Stimulated activated CD4-positive, alpha-beta T cell treated with anti-CD3 and anti-CD28 coated beads, Interleukin-4, amount 100 ng/mL, for 48 hours (primary cell): Measurements from ENCODE around the gene LMAN2.
"Not testable (repeated sequence)": the region's sequence is repeated elsewhere in the genome, so short reads cannot be mapped to it uniquely, and the experiment has no call there.

ENCODE experiments used
- DNase-seq, 2 donors: peaks; one replicate each; pipeline ENCODE4 v3.0.0-alpha.2; 2020; ENCODE audit warnings: low read depth in 2 of 2

LMAN2 gene

GRCh38 chr5:177306674-177307543 is 44.6 kb downstream of the LMAN2 start:
- DNase-seq = no peak

GRCh38 chr5:177306103-177306640 is 45.3 kb downstream of the LMAN2 start:
- not testable (repeated sequence) for DNase-seq

- no peak for DNase-seq
Observed at GRCh38 chr5:177304392-177305119, 46.9 kb downstream of the LMAN2 start.

- DNase-seq = no peak
Observed at GRCh38 chr5:177303925-177304391, 47.5 kb downstream of the LMAN2 start.

- peak; percentile 88 to 90 for DNase-seq
Observed at GRCh38 chr5:177303121-177303924, 48.1 kb downstream of the LMAN2 start, which contains the start of the genes PRELID1 and RAB24. Gene PRELID1, plus strand, starts transcription at chr5:177303799. Its CDS starts 187 bp downstream, at chr5:177303986. Gene RAB24, minus strand, starts transcription at chr5:177303719. Its CDS starts 431 bp downstream, at chr5:177303288.

GRCh38 chr5:177302354-177303110 is 48.9 kb downstream of the LMAN2 start:
- DNase-seq = no peak

- DNase-seq = no peak
Observed at GRCh38 chr5:177301503-177302165, 49.8 kb downstream of the LMAN2 start.

- DNase-seq = no peak
Observed at GRCh38 chr5:177300951-177301350, 50.5 kb downstream of the LMAN2 start.

- DNase-seq = no peak
Observed at GRCh38 chr5:177300236-177300880, 51.1 kb downstream of the LMAN2 start.

GRCh38 chr5:177299697-177300096 is 51.8 kb downstream of the LMAN2 start:
- no peak for DNase-seq

- no peak for DNase-seq
Observed at GRCh38 chr5:177297922-177298321, 53.5 kb downstream of the LMAN2 start.

GRCh38 chr5:177296581-177296980 is 54.9 kb downstream of the LMAN2 start:
- DNase-seq = no peak

- no peak for DNase-seq
Observed at GRCh38 chr5:177295924-177296323, 55.5 kb downstream of the LMAN2 start.

GRCh38 chr5:177294632-177295031 is 56.8 kb downstream of the LMAN2 start:
- no peak for DNase-seq

- DNase-seq = no peak
Observed at GRCh38 chr5:177293819-177294581, 57.5 kb downstream of the LMAN2 start.

GRCh38 chr5:177291735-177292134 is 59.7 kb downstream of the LMAN2 start:
- DNase-seq = no peak

- no peak for DNase-seq
Observed at GRCh38 chr5:177290816-177291596, 60.5 kb downstream of the LMAN2 start.

- DNase-seq = no peak
Observed at GRCh38 chr5:177288191-177288590, 63.3 kb downstream of the LMAN2 start.
